Measurements from ENCODE around the gene NANOS3. TPM values are rescaled to one million over a fixed set of nuclear protein-coding genes. Genes with fewer than 3 reads are reported as not detected.
A peak's percentile ranks its signal among the peaks of the same experiment; 100 is the strongest.

Gene NANOS3
- total and polyA plus RNA-seq, 9 of the 15 experiments (the other 6 are each of a cell fraction or from before 2014, with no cell fraction given) = not detected

DNA sequence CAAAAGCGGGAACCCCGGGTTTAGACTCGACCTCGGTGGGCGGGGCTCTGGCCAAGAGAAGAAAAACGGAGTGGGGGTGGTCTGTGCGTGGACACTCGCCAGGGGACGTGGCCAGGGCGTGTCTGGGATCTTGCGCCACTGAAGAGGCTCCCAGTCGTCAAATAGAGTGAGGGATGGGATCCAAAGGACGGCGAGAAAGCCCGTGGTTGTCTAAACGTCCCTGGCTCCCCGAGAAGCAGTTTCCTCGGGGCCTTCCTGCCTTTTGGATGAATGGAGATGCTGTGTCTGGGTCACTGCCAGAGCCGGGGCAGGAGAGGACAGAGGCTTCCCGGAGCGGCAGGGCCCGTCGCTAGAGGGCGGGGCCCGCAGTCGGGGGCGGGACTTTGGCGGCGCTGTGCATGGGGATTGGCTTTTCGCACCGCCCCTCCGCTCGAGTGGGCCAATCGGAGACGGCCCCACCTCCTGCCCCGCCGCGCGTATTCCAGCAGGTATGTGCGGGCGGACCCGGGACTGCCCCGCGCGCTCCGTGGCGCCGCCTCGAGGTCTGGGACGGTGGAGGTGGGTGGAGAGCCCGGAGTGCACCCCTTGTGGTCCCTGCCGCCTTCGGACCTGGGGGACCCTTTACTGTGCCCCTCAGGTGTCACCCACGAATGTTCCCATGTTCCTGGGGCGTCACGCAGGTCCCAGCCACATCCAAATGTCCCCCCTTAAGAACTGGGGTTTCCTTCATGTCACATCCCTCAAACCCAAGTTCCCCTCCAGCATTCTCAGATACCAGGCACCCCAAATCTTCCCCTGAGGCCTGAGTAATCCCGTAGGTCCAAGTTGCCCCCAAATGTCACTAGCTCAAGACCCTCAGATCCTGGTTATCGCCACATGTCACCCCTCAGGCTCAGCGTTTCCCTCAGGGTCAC, 43.3 kb upstream of the NANOS3 start (continued):
- TF ChIP-seq CHD7 (IDR thresholded peaks at IDR 0.05; ENCODE audit: low read depth, low read length) (no peak), JUN (IDR thresholded peaks at IDR 0.05; ENCODE audit: borderline replicate concordance, low read depth, low read length) (no peak), JUN (CRISPR knock-in tag; IDR thresholded peaks at IDR 0.05; ENCODE audit: borderline replicate concordance) (no peak), ZNF347 (CRISPR knock-in tag; IDR thresholded peaks at IDR 0.05; ENCODE audit: low read depth) (no peak), THRAP3 (IDR thresholded peaks at IDR 0.05; ENCODE audit: borderline replicate concordance) (no peak), ILK (tag; IDR thresholded peaks at IDR 0.05; ENCODE audit: borderline replicate concordance, low read depth) (no peak), RBM14 (IDR thresholded peaks at IDR 0.05; ENCODE audit: borderline replicate concordance, insufficient read depth, low read depth, low read length) (no peak), MYC (IDR thresholded peaks at IDR 0.05; ENCODE audit: low read depth, low read length) (peak; percentile 42; the same call in 1 of the 2 replicates), MYC (CRISPR knock-in tag; IDR thresholded peaks at IDR 0.05; ENCODE audit: borderline replicate concordance, low read depth) (no peak), SAP30 (IDR thresholded peaks at IDR 0.05; ENCODE audit: borderline replicate concordance, insufficient read depth, low read depth, low read length, poor library complexity, severe bottlenecking) (no peak), CCNT2 (IDR thresholded peaks at IDR 0.05; ENCODE audit: borderline replicate concordance, extremely low read depth, insufficient read length, low read depth, low read length) (peak; percentile 85), ETV5 (CRISPR knock-in tag; IDR thresholded peaks at IDR 0.05; ENCODE audit: low read depth) (0 out of 2 replicates have a peak, but pooled peaks have one; percentile 24), MCM5 (IDR thresholded peaks at IDR 0.05; ENCODE audit: low read depth) (no peak), BCOR (IDR thresholded peaks at IDR 0.05) (no peak), CTBP1 (IDR thresholded peaks at IDR 0.05; ENCODE audit: borderline replicate concordance) (peak; percentile 96), ZNF668 (CRISPR knock-in tag; IDR thresholded peaks at IDR 0.05) (no peak)
